Testis (tissue), 5 donors: ENCODE data around the gene ELF3. TPM values are rescaled to one million over a fixed set of nuclear protein-coding genes. Genes with fewer than 3 reads are reported as not detected.
"Not testable (repeated sequence)": the region's sequence is repeated elsewhere in the genome, so short reads cannot be mapped to it uniquely, and the experiment has no call there.

Experiments used
- DNase-seq: peaks from one replicate; pipeline ENCODE4 v3.0.0-alpha.2; 2019
- H3K27ac ChIP-seq, 2 donors: fragments of 200-600 bp; sonication (generic); one replicate each; pipeline ENCODE4 v1.5.1; 2019
- H3K27me3 ChIP-seq: fragments of 200-600 bp; sonication (generic); one replicate; pipeline ENCODE4 v1.5.1; 2019
- H3K36me3 ChIP-seq: fragments of 200-600 bp; sonication (generic); one replicate; pipeline ENCODE4 v1.5.1; 2017; ENCODE audit warnings: low read depth; ENCODE audit errors: missing control alignments
- H3K4me1 ChIP-seq: fragments of 200-600 bp; sonication (generic); one replicate; pipeline ENCODE4 v1.5.1; 2019
- H3K4me3 ChIP-seq, 2 donors: fragments of 200-600 bp; sonication (generic); one replicate each; pipeline ENCODE4 v1.5.1; 2017 to 2019
- H3K9me3 ChIP-seq: fragments of 200-600 bp; sonication (generic); one replicate; pipeline ENCODE4 v1.5.1; 2017
- POLR2A ChIP-seq: fragments of 450-650 bp; IDR thresholded peaks from one replicate; pipeline ENCODE4 v1.6.1; 2017; ENCODE audit warnings: antibody characterized with exemption, mild to moderate bottlenecking, moderate library complexity
- WGBS, 2 donors: methylation state at CpG; one replicate each; pipeline ENCODE4 v1.1.5; 2018; 5-methylcytosine and 5-hydroxymethylcytosine counted together
- intact Hi-C: fragments of 100-400 bp; cut with DNase I; formaldehyde crosslinking; loops from one replicate; pipeline ENCODE4 v1.15.1; 2023; ENCODE audit warnings: low total_unique reads
- long read RNA-seq, 2 donors: transcript quantifications; one replicate each; lab custom pipeline, GENCODE V29; 2026
- polyA plus RNA-seq: library from polyadenylated mRNA; stranded (reverse); fragments of 350-450 nt; fragmentation: Illumina TruSeq; extraction: RNeasy Lipid Tissue Mini Kit (QIAGEN cat#74804); gene quantifications from one replicate; pipeline ENCODE4 v1.2.3, GENCODE V29; 2014; ENCODE audit warnings: low read depth, low replicate concordance; ENCODE audit not compliant: insufficient read depth
- total RNA-seq, 2 donors: library from RNA; depleted of rRNA; stranded (reverse); fragments of >200 nt; gene quantifications; one replicate each; pipeline ENCODE4 v1.2.3, GENCODE V29; 2016
- TF ChIP-seq, protein P1 (sequence below), 3 experiments: fragments of 450-650 bp in 2 of 3; fragments of 200-600 bp in 1 of 3; sonication (generic) in 1 of 3; IDR thresholded peaks; one replicate each; pipeline ENCODE4 v1.5.1; 2016 to 2019; ENCODE audit warnings: antibody characterized with exemption in 3 of 3, mild to moderate bottlenecking in 2 of 3, moderate library complexity in 1 of 3

The ELF3 gene
- total RNA-seq (under 1 TPM; 0.43 to 0.79 TPM), polyA plus RNA-seq (3.3 TPM)
- long read RNA-seq, donor 1, partial matches to known transcripts = 0 of 1 reads
- long read RNA-seq, donor 1, other reads (novel, unspliced or antisense) = 0 of 1 reads
- long read RNA-seq, donor 2 = 0 reads

- DNase-seq = no peak
- Histone ChIP-seq H3K4me1 (peaks cover 4% of the 10 kb centered on the region), H3K36me3 (no peaks in the 10 kb centered on the region), H3K9me3 (no peaks in the 10 kb centered on the region), H3K27me3 (no peaks in the 10 kb centered on the region), H3K4me3 (no peak within 1 kb of the TSS), H3K27ac (no peak within 1 kb of the TSS)
- WGBS, 2 donors = 76 to 86% methylated on average over 15 to 24 of the region's 24 CpGs
- TF ChIP-seq POLR2A = no peak
- TF ChIP-seq, protein P1, sequence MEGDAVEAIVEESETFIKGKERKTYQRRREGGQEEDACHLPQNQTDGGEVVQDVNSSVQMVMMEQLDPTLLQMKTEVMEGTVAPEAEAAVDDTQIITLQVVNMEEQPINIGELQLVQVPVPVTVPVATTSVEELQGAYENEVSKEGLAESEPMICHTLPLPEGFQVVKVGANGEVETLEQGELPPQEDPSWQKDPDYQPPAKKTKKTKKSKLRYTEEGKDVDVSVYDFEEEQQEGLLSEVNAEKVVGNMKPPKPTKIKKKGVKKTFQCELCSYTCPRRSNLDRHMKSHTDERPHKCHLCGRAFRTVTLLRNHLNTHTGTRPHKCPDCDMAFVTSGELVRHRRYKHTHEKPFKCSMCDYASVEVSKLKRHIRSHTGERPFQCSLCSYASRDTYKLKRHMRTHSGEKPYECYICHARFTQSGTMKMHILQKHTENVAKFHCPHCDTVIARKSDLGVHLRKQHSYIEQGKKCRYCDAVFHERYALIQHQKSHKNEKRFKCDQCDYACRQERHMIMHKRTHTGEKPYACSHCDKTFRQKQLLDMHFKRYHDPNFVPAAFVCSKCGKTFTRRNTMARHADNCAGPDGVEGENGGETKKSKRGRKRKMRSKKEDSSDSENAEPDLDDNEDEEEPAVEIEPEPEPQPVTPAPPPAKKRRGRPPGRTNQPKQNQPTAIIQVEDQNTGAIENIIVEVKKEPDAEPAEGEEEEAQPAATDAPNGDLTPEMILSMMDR (IDR thresholded peaks at IDR 0.05) = no peak
- intact Hi-C loops = loop anchor here (5.0 kb wide), 1 partner anchor 122 kb away; no protein-coding TSS in a partner anchor
Observed at GRCh38 chr1:202010180-202011015, at the start of gene ELF3. ELF3 (plus strand) TSS chr1:202010587; CDS start chr1:202011137, 550 bp downstream.

GRCh38 chr1:201962382-201962781, 48.0 kb upstream of the ELF3 start:
- H3K9me3 ChIP-seq, H3K4me1 ChIP-seq, H3K36me3 ChIP-seq, intact Hi-C loops, DNase-seq, H3K27ac ChIP-seq, H3K4me3 ChIP-seq, H3K27me3 ChIP-seq: not testable (repeated sequence)
- WGBS, 2 donors = 90 to 92% methylated on average over 10 of the region's 10 CpGs

DNA sequence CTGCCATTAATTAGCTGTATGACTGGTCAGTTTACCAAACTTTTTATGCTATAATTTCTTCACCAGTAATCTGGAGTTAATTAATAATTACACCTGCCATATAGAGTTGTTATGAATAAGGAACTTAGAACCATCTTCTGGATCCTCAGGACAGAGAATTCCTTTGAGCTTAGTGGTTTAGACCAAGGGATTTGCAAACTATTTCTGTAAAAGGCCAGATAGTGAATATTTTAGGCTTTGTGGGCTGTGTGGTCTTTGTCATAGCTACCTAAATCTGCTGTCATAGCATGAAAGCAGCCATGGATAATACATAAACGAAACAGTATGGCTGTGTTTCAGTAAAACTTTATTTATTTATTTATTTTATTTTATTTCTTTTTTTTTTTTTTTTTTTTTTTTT, 46.1 kb upstream of the ELF3 start:
- no peak overlapping the region for H3K4me3 ChIP-seq
- no peak overlapping the region for H3K27ac ChIP-seq
- H3K27me3 ChIP-seq = no peaks in the 10 kb centered on the region
- no peak for DNase-seq
- no peaks in the 10 kb centered on the region for H3K4me1 ChIP-seq
- TF ChIP-seq, protein P1 (IDR thresholded peaks at IDR 0.05) = no peak
- no peak for TF ChIP-seq POLR2A
- no peaks in the 10 kb centered on the region for H3K36me3 ChIP-seq
- 60 to 95% methylated on average over 1 of the region's 1 CpG for WGBS, 2 donors
- H3K9me3 ChIP-seq = no peaks in the 10 kb centered on the region
- intact Hi-C loops = no loop called here

- WGBS, 2 donors = 69 to 80% methylated on average over 5 of the region's 5 CpGs
Observed at GRCh38 chr1:201966171-201966570, 44.2 kb upstream of the ELF3 start.

More at GRCh38 chr1:201966171-201966570, 44.2 kb upstream of the ELF3 start:
- no peak overlapping the region for H3K4me3 ChIP-seq
- DNase-seq = no peak
- H3K9me3 ChIP-seq = no peaks in the 10 kb centered on the region
- H3K4me1 ChIP-seq = no peaks in the 10 kb centered on the region
- H3K27me3 ChIP-seq = no peaks in the 10 kb centered on the region
- intact Hi-C loops = no loop called here
- TF ChIP-seq POLR2A = no peak
- TF ChIP-seq, protein P1 (IDR thresholded peaks at IDR 0.05) = no peak
- H3K27ac ChIP-seq = no peak overlapping the region
- H3K36me3 ChIP-seq = no peaks in the 10 kb centered on the region
